Spleen (tissue), 11 donors: ENCODE measurements around the gene TATDN3. TPM values are rescaled to one million over a fixed set of nuclear protein-coding genes. Genes with fewer than 3 reads are reported as not detected.
"Not testable (repeated sequence)": the region's sequence is repeated elsewhere in the genome, so short reads cannot be mapped to it uniquely, and the experiment has no call there.

Experiments
- DNase-seq: peaks from one replicate; pipeline ENCODE4 v3.0.0-alpha.2; 2020
- H3K27ac ChIP-seq, 8 donors: fragments of 200-600 bp; sonication (generic) in 7 of 8; 1 replicate in 4 of 8; 2 replicates in 4 of 8; pipeline versions ENCODE4 v1.5.0 to v1.8.0; 2016 to 2021; ENCODE audit warnings: inconsistent platforms in 4 of 8, mild to moderate bottlenecking in 4 of 8, moderate library complexity in 1 of 8
- H3K27me3 ChIP-seq, 7 donors: fragments of 200-600 bp; sonication (generic) in 6 of 7; replicated peaks in 1 of 7; 1 replicate in 4 of 7; 2 replicates in 3 of 7; pipeline versions ENCODE4 v1.5.0 to v1.8.0; 2016 to 2021; ENCODE audit warnings: inconsistent platforms in 3 of 7, mild to moderate bottlenecking in 1 of 7
- H3K36me3 ChIP-seq, 6 donors: fragments of 200-600 bp; sonication (generic) in 5 of 6; 1 replicate in 4 of 6; 2 replicates in 2 of 6; pipeline versions ENCODE4 v1.5.0 to v1.8.0; 2016 to 2021; ENCODE audit warnings: inconsistent platforms in 2 of 6
- H3K4me1 ChIP-seq, 6 donors: fragments of 200-600 bp; sonication (generic) in 5 of 6; 1 replicate in 3 of 6; 2 replicates in 3 of 6; pipeline versions ENCODE4 v1.5.0 to v1.8.0; 2016 to 2021; ENCODE audit warnings: inconsistent platforms in 3 of 6
- H3K4me3 ChIP-seq, 8 donors: fragments of 200-600 bp; sonication (generic) in 7 of 8; 1 replicate in 4 of 8; 2 replicates in 4 of 8; pipeline versions ENCODE4 v1.5.0 to v1.8.0; 2016 to 2021; ENCODE audit warnings: inconsistent platforms in 4 of 8, mild to moderate bottlenecking in 4 of 8, moderate library complexity in 2 of 8
- H3K9me3 ChIP-seq, 8 donors: fragments of 200-600 bp; sonication (generic) in 7 of 8; 1 replicate in 4 of 8; 2 replicates in 4 of 8; pipeline versions ENCODE4 v1.5.0 to v1.8.0; 2016 to 2021; ENCODE audit warnings: inconsistent platforms in 4 of 8
- POLR2A ChIP-seq, 3 donors: fragments of 450-650 bp; IDR thresholded peaks; one replicate each; pipeline ENCODE4 v1.5.1; 2017; ENCODE audit warnings: antibody characterized with exemption in 3 of 3, mild to moderate bottlenecking in 1 of 3
- POLR2AphosphoS5 ChIP-seq, 3 donors: sonication (generic); formaldehyde crosslinking; IDR thresholded peaks; one replicate each; pipeline ENCODE4 v1.5.1; 2017; ENCODE audit warnings: antibody characterized with exemption in 3 of 3
- WGBS, 5 donors: extraction: QIAGEN DNeasy Blood & Tissue Kit in 3 of 5; methylation state at CpG; one replicate each; pipeline versions ENCODE4 v1.1.5 to v1.1.7; 2013 to 2018; 5-methylcytosine and 5-hydroxymethylcytosine counted together
- intact Hi-C: fragments of 100-400 bp; cut with DNase I; formaldehyde crosslinking; loops from one replicate; pipeline ENCODE4 v1.15.0; 2023; ENCODE audit warnings: low total_unique reads
- polyA plus RNA-seq, 3 donors: library from polyadenylated mRNA; stranded (reverse); fragments of 200-250 nt; gene quantifications; one replicate each; pipeline ENCODE4 v1.2.1, GENCODE V29; 2013
- total RNA-seq, 7 donors: library from RNA; depleted of rRNA in 3 of 7; stranded (reverse); fragments of >200 nt in 3 of 7; fragmentation: NEBNext Ultra II Directional in 4 of 7; extraction: Animal tissue kit (Norgen Biotek cat#: 25700) in 4 of 7; gene quantifications; one replicate each; pipeline versions ENCODE4 v1.1.0 to v1.2.1, GENCODE V29; 2016 to 2021
- TF ChIP-seq, protein P1 (sequence below), 11 experiments: fragments of 200-600 bp in 7 of 11; fragments of 450-650 bp in 4 of 11; sonication (generic) in 4 of 11; IDR thresholded peaks in 8 of 11; conservative IDR thresholded peaks in 3 of 11; 1 replicate in 7 of 11; 2 replicates in 4 of 11; pipeline versions ENCODE4 v1.4.0 to v1.8.0; 2016 to 2021; ENCODE audit warnings: antibody characterized with exemption in 11 of 11, inconsistent platforms in 4 of 11, mild to moderate bottlenecking in 1 of 11
- donor health status: healthy with polysubstance abuse.
- donor health status: DM: no; HTN: no; CAD: no; lungs with moderate emphysema.
- donor health status: DM: no; HTN: no; CAD: no.
- donor health status: Bipolar disorder and iron deficiency.
- donor health status: healthy.
- donor health status: DM: no; HTN: no; CAD: no.
- donor health status: DM: yes; HTN: yes; CAD: no.

The TATDN3 gene
- total and polyA plus RNA-seq, 10 donors, result 13.5 to 28.3 (median 20.1) TPM

DNA sequence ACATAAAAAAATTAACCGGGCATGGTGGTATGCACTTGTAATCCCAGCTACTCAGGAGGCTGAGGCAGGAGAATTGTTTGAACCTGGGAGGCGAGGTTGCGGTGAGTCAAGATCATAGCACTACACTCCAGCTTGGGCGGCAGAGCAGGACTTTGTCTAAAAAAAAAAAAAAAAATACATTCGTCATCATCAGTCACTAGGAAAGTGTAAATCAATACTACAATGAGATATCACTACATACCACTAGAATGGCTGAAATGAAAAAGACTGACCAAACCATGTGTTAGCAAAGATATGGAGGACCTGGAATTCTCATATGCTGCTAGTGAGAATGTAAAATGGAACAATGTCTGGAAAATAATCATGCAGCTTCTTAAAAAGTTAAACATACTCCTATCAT is 46.5 kb downstream of the TATDN3 start:
- 90 to 96% (median 93%) methylated on average over 5 of the region's 5 CpGs for WGBS, 5 donors
- H3K36me3 ChIP-seq, result no peaks in the 10 kb centered on the region
- H3K9me3 ChIP-seq, result no peaks in the 10 kb centered on the region
- no peak overlapping the region for H3K27ac ChIP-seq
- TF ChIP-seq, protein P1, sequence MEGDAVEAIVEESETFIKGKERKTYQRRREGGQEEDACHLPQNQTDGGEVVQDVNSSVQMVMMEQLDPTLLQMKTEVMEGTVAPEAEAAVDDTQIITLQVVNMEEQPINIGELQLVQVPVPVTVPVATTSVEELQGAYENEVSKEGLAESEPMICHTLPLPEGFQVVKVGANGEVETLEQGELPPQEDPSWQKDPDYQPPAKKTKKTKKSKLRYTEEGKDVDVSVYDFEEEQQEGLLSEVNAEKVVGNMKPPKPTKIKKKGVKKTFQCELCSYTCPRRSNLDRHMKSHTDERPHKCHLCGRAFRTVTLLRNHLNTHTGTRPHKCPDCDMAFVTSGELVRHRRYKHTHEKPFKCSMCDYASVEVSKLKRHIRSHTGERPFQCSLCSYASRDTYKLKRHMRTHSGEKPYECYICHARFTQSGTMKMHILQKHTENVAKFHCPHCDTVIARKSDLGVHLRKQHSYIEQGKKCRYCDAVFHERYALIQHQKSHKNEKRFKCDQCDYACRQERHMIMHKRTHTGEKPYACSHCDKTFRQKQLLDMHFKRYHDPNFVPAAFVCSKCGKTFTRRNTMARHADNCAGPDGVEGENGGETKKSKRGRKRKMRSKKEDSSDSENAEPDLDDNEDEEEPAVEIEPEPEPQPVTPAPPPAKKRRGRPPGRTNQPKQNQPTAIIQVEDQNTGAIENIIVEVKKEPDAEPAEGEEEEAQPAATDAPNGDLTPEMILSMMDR (IDR thresholded peaks at IDR 0.05 in 8 of 11, conservative IDR thresholded peaks at IDR 0.05 in 3 of 11), result no peak
- no peak for TF ChIP-seq POLR2A (IDR thresholded peaks at IDR 0.05)
- no peaks in the 10 kb centered on the region for H3K4me1 ChIP-seq
- intact Hi-C loops, result no loop called here
- H3K4me3 ChIP-seq, result no peak overlapping the region
- no peak for DNase-seq
- no peaks in the 10 kb centered on the region for H3K27me3 ChIP-seq

DNA sequence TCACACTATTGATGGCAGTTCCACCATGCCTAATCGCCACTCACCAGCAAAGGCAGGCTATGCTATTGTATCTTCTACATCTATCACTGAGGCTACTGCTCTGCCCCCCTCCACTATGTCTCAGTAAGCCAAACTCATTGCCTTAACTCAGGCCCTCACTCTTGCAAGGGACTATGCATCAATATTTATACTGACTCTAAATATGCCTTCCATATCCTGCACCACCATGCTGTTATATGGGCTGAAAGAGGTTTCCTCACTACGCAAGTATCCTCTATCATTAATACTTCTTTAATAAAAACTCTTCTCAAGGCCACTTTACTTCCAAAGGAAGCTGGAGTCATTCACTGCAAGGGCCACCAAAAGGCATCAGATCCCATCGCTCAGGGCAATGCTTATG is 52.8 kb downstream of the TATDN3 start:
- intact Hi-C loops, H3K27me3 ChIP-seq, H3K27ac ChIP-seq, H3K4me3 ChIP-seq, H3K4me1 ChIP-seq, DNase-seq, H3K36me3 ChIP-seq: not testable (repeated sequence)
- peaks cover 0 to 19% (median 13%) of the 10 kb centered on the region in 8 donors for H3K9me3 ChIP-seq
- 68 to 98% (median 81%) methylated on average over 3 of the region's 3 CpGs for WGBS, 5 donors

DNA sequence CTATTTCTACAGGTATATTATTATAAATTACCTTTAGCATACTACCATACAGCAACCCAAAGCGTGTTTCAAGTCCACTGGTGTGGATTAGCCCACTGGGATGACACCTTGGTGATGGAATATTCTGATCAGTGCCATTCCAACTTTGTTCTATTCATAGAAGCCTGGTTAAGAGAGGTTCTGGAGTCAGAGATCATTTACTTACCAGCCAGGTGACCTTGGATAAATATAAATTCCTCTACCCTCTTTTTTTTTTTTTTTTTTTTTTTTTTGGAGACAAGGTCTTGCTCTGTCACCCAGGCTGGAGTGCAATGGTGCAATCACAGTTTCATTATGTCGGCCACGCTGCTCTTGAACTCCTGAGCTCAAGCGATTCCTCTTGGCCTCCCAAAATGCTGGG is 55.9 kb downstream of the TATDN3 start, which contains the start of gene SPATA45:
Gene SPATA45 (minus strand): TSS at position 101 of the 400 bp plus-strand sequence. CDS start 11,500 bp downstream, outside the sequence.
- DNase-seq, result no peak
- Histone ChIP-seq H3K4me1 (no peaks in the 10 kb centered on the region), H3K4me3 (no peak within 1 kb of the TSS), H3K27ac (no peak within 1 kb of the TSS), H3K36me3 (no peaks in the 10 kb centered on the region), H3K9me3 (peaks cover 0 to 19% (median 13%) of the 10 kb centered on the region in 8 donors), H3K27me3 (no peaks in the 10 kb centered on the region)
- no peak for TF ChIP-seq POLR2AphosphoS5 (IDR thresholded peaks at IDR 0.05)
- TF ChIP-seq, protein P1 (IDR thresholded peaks at IDR 0.05 in 8 of 11, conservative IDR thresholded peaks at IDR 0.05 in 3 of 11), result no peak
- no peak for TF ChIP-seq POLR2A (IDR thresholded peaks at IDR 0.05)
- 92 to 98% (median 95%) methylated on average over 4 of the region's 4 CpGs for WGBS, 5 donors
- intact Hi-C loops, result no loop called here

DNA sequence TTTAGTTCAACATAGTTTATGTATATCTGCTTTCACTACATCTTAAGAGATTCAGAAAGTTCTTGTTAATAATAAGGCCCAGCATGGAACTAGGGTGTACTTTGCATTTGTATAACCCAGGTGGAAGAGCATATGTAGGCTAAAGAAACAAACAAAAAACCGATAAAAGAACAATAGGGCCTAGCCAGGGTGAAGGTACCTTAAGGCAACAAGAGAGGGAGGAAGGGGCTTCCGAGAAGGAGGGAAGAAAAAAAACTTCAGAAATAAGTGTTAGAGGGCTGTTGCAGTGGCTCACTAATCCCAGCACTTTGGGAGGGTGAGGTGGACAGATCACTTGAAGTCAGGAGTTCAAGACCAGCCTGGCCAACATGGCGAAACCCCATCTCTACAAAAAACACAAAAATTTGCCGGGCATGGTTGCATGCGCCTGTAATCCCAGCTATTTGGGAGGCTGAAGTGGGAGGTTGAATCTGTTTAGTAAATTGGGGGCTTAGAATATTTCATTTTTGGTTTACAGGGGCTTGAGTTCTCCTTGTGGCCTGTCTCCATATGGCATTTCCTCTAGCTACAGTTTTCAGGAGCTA is 60.5 kb downstream of the TATDN3 start:
- H3K36me3 ChIP-seq, result peaks cover 0 to 6% (median 0%) of the 10 kb centered on the region in 6 donors
- intact Hi-C loops, result no loop called here
- no peak overlapping the region for H3K27ac ChIP-seq
- TF ChIP-seq POLR2AphosphoS5 (IDR thresholded peaks at IDR 0.05) (no peak), POLR2A (IDR thresholded peaks at IDR 0.05) (no peak)
- TF ChIP-seq, protein P1 (IDR thresholded peaks at IDR 0.05 in 8 of 11, conservative IDR thresholded peaks at IDR 0.05 in 3 of 11), result no peak
- H3K4me1 ChIP-seq, result peaks cover 6 to 13% (median 7%) of the 10 kb centered on the region in 6 donors
- 86 to 98% (median 95%) methylated on average over 5 of the region's 5 CpGs for WGBS, 5 donors
- DNase-seq, result no peak
- no peak overlapping the region for H3K4me3 ChIP-seq
- H3K27me3 ChIP-seq, result no peaks in the 10 kb centered on the region
- H3K9me3 ChIP-seq, result peaks cover 0 to 3% (median 0%) of the 10 kb centered on the region in 8 donors
